HG02642 (cell line): ENCODE measurements around the gene GALNTL6.
"Not testable (repeated sequence)": the region's sequence is repeated elsewhere in the genome, so short reads cannot be mapped to it uniquely, and the experiment has no call there.

Experiments used
- ATAC-seq: cut with Tn5 transposase; IDR thresholded peaks from one replicate; pipeline ENCODE4 v1.9.1; 2021; ENCODE audit warnings: mild to moderate bottlenecking; ENCODE audit not compliant: unreplicated experiment, poor library complexity

Gene GALNTL6

DNA sequence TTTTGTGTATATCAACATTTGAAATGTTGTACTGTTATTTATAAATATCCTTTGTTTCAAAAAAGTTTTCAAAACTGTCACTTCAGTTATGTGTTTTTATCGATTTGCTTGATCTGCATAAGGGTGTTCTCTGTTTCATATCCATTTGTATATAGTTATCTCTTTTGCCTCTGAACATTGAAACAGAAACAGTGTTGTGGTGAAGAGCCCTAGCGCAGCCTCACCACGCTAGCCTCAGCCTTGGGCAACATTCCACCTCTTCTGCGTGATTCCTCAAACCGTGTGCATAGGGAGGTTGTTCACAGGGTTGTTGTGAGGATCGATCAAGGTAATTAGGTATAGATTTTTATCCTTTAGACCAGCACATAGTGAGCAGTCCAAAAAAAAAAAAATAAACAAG lies 1068.4 kb downstream of the GALNTL6 start:
- no peak for ATAC-seq

DNA sequence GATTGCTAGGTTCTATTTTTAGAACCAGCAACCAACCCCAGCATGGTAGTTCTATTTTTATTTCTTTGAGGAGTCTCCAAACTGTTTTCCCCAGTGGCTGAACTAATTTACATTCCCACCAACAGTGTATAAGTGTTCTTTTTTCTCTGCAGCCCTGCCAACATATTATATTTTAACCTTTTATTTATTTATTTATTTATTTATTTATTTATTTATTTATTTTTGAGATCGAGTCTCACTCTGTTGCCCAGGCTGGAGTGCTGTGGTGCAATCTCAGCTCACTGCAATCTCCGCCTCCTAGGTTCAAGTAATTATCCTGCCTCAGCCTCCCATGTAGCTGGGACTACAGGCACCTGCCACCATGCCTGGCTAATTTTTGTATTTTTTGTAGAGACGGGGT lies 1074.2 kb downstream of the GALNTL6 start:
- ATAC-seq, result not testable (repeated sequence)

DNA sequence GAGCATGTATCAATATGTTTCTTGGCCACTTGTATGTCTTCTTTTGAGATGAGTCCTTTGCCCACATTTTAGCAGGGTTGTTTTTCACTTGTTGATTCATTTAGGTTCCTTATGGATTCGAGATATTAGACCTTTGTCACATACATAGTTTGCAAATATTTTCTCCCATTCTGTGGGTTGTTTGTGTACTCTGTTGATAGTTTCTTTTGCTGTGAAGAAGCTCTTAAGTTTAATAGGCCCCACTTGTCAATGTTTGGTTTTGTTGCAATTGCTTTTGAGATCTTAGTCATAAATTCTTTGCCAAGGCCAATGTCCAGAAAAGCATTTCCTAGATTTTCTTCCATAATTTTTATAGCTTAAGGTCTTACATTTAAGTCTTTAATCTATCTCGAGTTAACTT lies 1074.8 kb downstream of the GALNTL6 start:
- no peak for ATAC-seq

DNA sequence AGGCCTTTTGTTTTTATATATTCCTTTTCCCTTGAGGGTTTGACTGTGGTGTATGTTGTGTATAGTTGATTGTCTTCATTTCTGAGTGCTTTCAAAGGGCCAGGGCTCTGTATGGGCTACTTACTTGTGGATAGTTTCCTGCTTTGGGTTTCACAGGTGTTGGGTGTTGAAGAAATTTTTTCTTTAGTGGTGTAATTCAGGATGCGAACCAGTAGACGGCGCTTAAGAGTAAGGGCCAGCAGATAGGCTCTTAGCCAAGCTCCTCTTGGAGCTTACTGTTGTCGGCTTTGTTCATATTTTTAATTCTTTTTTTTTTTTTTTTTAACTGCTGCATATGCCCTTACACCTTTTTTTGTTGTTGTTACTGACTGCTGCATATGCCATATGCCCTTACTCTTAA lies 1079.1 kb downstream of the GALNTL6 start:
- peak; percentile 54 for ATAC-seq

- no peak for ATAC-seq
Observed at GRCh38 chr4:172895699-172896098, 1082.5 kb downstream of the GALNTL6 start.

DNA sequence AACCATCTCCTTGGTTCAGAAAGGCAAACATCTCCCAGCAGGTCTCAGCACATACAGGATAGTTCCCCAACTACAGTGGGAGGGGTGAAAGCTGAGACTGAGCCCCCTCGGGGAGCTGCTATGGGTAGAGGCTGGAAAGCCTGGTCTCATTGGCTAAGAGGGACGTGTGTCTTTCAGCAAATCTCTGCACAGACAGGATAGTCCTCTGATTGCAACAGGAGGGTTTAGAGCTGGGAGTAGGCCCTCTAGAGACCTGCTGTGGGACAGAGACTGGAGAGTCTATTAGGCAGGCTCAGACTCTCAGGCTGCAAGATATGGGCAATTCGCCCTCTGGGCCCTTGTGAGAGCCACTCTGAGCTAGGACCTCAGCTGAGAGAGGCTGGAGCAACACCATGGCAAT lies 1083.8 kb downstream of the GALNTL6 start:
- no peak for ATAC-seq

GRCh38 chr4:172898715-172899114 lies 1085.5 kb downstream of the GALNTL6 start:
- ATAC-seq, result no peak

DNA sequence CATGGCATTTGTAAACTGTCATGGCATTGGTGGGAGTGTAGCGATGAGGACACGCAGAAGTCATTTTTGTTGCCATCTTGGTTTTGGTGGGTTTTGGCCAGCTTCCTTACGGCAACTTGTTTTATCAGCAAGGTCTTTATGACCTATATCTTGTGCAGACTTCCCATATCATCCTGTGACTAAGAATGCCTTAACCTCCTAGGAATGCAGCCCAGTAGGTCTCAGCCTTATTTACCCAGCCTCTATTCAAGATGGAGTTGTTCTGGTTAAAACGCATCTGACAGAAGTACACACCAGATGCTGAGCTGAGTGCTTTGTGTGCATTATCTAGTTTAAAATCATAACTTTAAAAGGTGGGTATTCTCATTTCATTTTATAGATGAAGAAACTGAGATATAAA lies 1086.7 kb downstream of the GALNTL6 start:
- ATAC-seq, result no peak

DNA sequence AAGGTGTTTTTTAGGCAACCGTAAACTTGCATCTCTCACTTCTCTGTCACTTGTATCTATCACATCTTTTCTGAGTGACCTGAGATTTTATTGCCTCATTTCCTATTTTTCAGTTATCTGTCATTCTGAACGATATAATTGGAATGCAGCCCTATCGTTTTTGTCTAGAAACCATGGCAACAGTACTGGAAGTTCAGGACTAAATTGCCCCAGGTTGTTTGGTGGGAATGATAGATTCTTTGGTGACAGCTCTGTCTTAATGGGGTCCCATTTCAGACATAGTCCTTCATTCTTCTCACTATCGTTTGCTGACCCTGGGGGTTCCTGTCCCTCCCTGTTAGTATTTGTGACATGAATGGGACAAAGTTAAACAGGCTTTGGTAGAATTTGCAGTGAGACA lies 1087.7 kb downstream of the GALNTL6 start:
- ATAC-seq, result no peak

- not testable (repeated sequence) for ATAC-seq
Observed at GRCh38 chr4:172912468-172912867, 1099.3 kb downstream of the GALNTL6 start.

GRCh38 chr4:172917403-172917802 lies 1104.2 kb downstream of the GALNTL6 start:
- ATAC-seq, result not testable (repeated sequence)

- ATAC-seq, result no peak
Observed at GRCh38 chr4:172919269-172919668, 1106.1 kb downstream of the GALNTL6 start.

DNA sequence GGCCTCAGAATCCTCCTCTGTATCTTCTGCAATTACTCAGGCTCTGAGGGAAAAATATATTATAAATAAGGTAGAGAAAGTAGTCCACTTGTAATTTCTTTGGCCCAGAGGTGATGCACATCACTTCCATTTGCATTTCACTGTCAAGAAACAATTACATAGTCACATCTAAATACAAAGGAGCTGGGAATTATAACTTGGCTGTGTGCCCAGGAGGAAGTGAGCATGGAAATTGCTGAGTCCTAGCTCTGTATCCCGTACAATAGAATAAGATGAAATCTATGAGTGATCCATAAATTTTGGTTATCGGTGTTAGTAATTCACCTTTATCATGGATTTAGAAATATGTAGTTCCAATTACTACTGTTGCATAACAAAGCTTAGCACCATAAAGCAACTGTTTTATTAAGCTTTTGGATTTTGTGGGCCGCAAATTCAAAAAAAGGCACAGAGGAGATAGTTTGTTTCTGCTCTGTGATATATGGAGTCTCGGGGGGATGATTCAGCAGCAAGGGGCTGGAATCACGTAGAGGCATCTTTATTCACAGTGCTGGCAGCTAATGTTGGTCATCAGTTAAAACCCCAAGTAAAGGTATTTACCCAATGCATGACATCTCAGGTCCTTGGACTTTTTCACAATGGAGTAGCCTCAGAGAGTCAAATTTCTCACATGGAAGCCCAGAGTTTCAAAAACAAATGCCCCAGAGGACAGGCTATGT lies 1114.1 kb downstream of the GALNTL6 start:
- no peak for ATAC-seq

DNA sequence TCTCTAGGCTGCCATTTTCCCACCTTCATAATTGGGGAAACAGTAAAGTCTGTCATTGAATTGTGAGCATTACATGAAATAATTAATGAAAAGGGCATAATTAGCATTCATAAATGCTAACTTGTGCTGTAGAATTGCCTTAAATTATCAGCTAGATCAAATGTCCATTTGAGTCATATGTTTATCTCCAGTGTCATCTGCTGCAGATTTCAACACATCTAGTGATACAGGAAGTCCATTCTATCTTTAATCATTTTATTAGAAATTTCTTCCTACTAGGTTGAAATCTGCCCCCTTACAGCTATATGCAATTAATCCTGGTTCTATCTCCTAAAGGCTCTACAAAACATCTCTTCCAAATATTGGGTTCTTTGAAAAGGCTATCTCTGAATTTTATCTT lies 1115.1 kb downstream of the GALNTL6 start:
- no peak for ATAC-seq

DNA sequence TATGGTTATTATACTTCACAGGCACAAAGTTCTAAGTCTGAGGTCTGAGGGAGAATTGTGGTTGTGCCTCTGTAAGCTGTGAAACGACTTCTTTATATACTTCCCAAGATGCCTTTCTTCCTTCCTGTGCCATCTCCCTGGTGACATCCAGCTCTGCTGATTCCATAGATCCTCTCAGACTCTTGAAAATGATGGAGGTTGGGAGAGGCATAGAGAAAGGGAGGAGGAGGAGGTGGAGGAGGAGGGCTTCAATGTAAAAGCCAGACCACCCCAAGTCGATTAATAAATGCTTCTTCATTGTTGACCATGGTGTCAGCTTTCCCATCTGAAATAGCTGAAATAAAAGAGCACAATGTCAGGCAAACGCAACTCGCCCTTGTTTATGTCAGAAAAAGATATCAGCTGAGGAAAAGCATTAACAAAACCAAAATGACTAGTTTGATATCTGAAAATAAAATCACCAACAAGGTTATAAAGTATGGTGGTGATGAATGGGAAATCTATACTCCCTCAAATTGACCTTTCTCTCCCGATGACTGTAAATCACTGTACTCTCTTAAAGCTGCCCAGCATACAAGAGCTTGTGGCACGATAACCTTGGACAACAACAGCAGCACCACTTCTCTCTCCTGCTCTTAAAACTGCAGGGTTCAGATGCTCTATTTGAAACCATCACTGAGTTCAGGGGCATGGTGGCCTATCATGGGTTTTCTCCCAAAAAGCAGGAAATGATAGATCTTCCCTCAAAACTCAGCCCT lies 1125.0 kb downstream of the GALNTL6 start:
- no peak for ATAC-seq

DNA sequence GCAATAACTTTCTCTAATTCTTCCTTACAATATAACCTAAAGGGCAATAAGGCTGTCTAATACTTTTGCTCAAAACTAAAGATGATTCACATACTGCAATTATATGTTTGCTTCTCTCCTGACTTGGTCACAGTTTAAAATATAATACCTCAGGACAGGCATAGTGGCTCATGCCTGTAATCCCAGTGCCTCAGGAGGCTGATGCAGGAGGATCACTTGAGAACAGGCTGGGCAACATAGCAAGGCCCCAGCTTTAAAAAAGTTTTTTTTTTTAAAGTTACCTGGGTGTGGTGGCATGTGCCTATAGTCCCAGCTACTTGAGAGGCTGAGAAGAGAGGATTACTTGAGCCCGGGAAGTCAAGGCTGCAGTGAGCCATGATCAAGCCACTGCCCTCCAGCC lies 1125.7 kb downstream of the GALNTL6 start:
- no peak for ATAC-seq

- no peak for ATAC-seq
Observed at GRCh38 chr4:172942840-172943239, 1129.6 kb downstream of the GALNTL6 start.

DNA sequence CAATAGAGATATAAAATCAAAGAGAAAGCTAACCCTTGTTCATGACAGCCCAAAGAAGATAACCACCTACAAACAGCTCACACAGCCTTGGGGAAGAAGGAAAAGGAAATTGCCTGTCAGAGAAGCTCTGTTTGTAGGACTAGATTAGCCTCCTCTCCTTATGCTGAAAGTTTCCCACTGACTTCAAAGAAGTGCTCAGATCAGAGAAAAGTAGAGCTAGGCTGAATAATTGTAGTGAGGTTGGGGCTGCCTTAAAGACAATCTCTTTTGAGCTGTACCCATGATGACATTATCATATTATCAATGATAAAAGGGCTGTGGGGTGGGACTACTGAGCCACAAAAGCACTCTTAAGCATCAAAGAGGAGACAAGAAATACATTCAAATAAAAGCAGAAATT lies 1132.4 kb downstream of the GALNTL6 start:
- ATAC-seq, result no peak

DNA sequence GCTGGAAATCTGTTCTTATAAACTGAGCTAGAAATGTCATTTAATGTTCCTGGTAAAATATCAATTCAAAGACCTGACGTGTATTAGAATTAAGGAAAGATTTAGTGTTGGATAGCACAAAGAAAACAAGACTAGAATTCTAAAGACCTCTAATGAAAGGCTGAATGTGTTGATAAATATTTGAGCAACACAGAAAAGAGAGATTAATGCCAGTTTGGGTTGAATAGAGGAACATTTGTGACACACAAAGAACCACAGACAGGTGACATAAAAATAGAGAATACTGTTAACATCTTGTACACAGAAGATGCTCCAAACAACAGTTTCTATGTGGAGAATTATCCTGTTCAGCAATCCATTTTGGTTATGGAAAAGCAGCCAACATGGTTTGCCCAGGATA lies 1133.3 kb downstream of the GALNTL6 start:
- no peak for ATAC-seq

DNA sequence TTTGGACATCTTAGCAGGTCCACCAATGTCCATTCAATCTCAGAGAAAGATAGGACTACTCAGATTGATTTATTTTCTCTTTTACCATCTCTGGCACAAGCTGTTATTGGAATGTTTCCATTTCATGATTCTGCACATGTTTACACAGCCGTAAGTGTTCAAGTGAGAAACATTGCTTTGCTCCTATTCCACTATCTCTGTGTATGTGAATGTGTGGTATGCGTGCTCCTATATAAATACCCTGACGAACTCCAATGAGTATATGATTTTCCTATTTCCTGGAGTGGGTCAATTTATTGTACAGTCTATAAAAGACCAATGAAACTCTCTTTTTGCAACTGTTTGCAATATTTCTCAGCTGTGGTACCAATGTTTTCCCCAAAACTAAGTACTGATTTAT lies 1134.4 kb downstream of the GALNTL6 start:
- no peak for ATAC-seq

DNA sequence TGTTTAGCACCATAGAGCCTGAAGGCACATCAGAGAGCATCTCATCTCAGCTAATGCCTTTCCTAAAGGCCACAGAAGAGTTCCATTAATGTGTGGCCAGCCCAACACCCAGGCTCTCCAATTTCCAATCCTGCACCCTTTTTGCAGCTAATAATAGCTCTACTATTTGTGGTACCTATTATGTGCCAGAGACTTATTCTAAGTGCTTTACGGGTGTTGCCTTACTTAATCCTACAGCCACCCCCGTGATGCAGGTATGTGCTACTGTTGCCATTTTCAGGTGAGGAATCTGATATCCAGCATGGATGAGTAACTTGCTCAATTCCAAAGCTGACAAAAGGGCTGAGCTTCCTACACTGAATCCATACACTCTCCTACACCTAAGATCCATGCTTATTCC lies 1137.8 kb downstream of the GALNTL6 start:
- ATAC-seq, result no peak
